Lung (tissue), 16 donors: Measurements from ENCODE around the gene BANK1. TPM values are rescaled to one million over a fixed set of nuclear protein-coding genes. Genes with fewer than 3 reads are reported as not detected.

Experiments
- ATAC-seq: fragments of 200-7000 bp; cut with Tn5 transposase; one replicate; pipeline ENCODE4 v1.9.1; 2020; ENCODE audit warnings: moderate number of reproducible peaks; ENCODE audit not compliant: insufficient read depth, low FRiP score
- DNase-seq, 3 donors: peaks; one replicate each; pipeline ENCODE4 v3.0.0-alpha.2; 2013 to 2017
- H3K27ac ChIP-seq, 2 donors: one replicate each; pipeline ENCODE4 v1.5.1; 2013; ENCODE audit warnings: mild to moderate bottlenecking in 2 of 2, moderate library complexity in 2 of 2, control low read depth in 1 of 2, inconsistent platforms in 1 of 2, low read depth in 1 of 2, low read length in 1 of 2
- H3K27me3 ChIP-seq, 3 donors: one replicate each; pipeline ENCODE4 v1.5.1; 2013; ENCODE audit warnings: low read length in 2 of 3; ENCODE audit not compliant: control insufficient read depth in 3 of 3, insufficient read depth in 3 of 3
- H3K36me3 ChIP-seq, 4 donors: one replicate each; pipeline ENCODE4 v1.5.1; 2013; ENCODE audit warnings: low read length in 4 of 4, mild to moderate bottlenecking in 1 of 4, moderate library complexity in 1 of 4; ENCODE audit not compliant: control insufficient read depth in 4 of 4, insufficient read depth in 4 of 4
- H3K4me1 ChIP-seq, 5 donors: one replicate each; pipeline ENCODE4 v1.5.1; 2013; ENCODE audit warnings: low read length in 5 of 5, mild to moderate bottlenecking in 2 of 5, moderate library complexity in 1 of 5; ENCODE audit not compliant: control insufficient read depth in 5 of 5, insufficient read depth in 5 of 5
- H3K4me3 ChIP-seq: one replicate; pipeline ENCODE4 v1.5.1; 2013; ENCODE audit warnings: mild to moderate bottlenecking, control low read depth, moderate library complexity
- H3K9ac ChIP-seq, 2 donors: one replicate each; pipeline ENCODE4 v1.5.1; 2013; ENCODE audit warnings: low read length in 2 of 2, control low read depth in 1 of 2; ENCODE audit not compliant: insufficient read depth in 1 of 2
- H3K9me3 ChIP-seq, 4 donors: one replicate each; pipeline ENCODE4 v1.5.1; 2013; ENCODE audit warnings: low read length in 3 of 4, mild to moderate bottlenecking in 1 of 4, moderate library complexity in 1 of 4; ENCODE audit not compliant: control insufficient read depth in 4 of 4, insufficient read depth in 3 of 4
- WGBS, 2 donors: extraction: QIAGEN DNeasy Blood & Tissue Kit; methylation state at CpG; one replicate each; pipeline ENCODE4 v1.1.7; 2013; 5-methylcytosine and 5-hydroxymethylcytosine counted together
- long read RNA-seq, 5 donors: transcript quantifications; one replicate each; lab custom pipeline, GENCODE V29; 2026
- polyA plus RNA-seq, 2 donors: library from polyadenylated mRNA; stranded (reverse); fragments of 200-250 nt; gene quantifications; one replicate each; pipeline ENCODE4 v1.2.1, GENCODE V29; 2013
- total RNA-seq, 2 donors: library from RNA; depleted of rRNA in 1 of 2; stranded (reverse); fragments of >200 nt in 1 of 2; gene quantifications; one replicate each; pipeline ENCODE4 v1.2.1, GENCODE V29; 2014 to 2021
- TF ChIP-seq, protein P1 (sequence below): IDR thresholded peaks from 2 replicates; pipeline ENCODE4 v1.5.1; 2012; ENCODE audit warnings: mild to moderate bottlenecking; ENCODE audit errors: control extremely low read depth, extremely low read depth
- donor health status: control.
- donor health status: control.
- donor health status: Bipolar disorder and iron deficiency.
- donor health status: healthy.
- donor health status: DM: yes; HTN: yes; CAD: no.

Gene BANK1, protein sequence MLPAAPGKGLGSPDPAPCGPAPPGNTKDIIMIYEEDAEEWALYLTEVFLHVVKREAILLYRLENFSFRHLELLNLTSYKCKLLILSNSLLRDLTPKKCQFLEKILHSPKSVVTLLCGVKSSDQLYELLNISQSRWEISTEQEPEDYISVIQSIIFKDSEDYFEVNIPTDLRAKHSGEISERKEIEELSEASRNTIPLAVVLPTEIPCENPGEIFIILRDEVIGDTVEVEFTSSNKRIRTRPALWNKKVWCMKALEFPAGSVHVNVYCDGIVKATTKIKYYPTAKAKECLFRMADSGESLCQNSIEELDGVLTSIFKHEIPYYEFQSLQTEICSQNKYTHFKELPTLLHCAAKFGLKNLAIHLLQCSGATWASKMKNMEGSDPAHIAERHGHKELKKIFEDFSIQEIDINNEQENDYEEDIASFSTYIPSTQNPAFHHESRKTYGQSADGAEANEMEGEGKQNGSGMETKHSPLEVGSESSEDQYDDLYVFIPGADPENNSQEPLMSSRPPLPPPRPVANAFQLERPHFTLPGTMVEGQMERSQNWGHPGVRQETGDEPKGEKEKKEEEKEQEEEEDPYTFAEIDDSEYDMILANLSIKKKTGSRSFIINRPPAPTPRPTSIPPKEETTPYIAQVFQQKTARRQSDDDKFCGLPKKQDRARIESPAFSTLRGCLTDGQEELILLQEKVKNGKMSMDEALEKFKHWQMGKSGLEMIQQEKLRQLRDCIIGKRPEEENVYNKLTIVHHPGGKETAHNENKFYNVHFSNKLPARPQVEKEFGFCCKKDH
- total RNA-seq = 10 to 100 TPM; 10.4 to 20.5 TPM
- polyA plus RNA-seq = 1 to 10 TPM; 7.0 to 7.5 TPM
- long read RNA-seq, donor 1 = 0 reads
- long read RNA-seq, donor 2 = 0 reads
- long read RNA-seq, donor 3, partial matches to known transcripts = 0 of 1 reads
- long read RNA-seq, donor 3, other reads (novel, unspliced or antisense) = 0 of 1 reads
- long read RNA-seq, donor 4 = 0 reads
- long read RNA-seq, donor 5 = 0 reads

DNA sequence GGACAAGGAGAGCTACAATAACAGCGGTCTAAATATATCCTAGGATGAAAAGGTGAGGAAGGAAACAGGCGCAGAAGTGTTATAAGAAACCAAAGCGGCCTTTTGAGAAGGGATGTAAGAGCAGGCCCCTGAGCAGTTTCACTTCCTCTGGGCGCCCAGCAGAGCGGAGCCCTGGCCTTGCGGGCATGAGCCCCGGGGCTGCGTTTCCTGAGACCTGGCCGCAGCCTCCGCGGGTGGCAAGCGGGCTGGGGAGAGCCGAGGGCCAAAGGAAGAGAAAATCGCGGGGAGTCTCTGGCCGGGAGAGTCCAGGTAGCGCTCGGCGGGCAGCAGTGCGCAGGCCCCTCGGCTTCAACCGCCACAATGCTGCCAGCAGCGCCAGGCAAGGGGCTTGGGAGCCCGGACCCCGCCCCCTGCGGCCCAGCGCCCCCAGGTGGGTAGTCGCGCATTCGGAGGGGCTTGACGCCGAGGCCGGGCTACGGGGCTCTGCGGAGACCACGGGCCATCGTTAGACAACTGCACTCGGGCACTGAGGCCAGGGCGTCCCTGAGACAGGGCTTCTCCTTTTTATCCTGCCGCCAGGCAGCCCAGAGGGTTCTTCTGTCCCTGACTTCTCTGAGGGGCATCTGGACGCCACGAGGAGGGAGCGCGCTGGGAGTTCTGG is at the start of gene BANK1:
BANK1 (plus strand) TSS at position 210 of the 661 bp plus-strand sequence; CDS start at position 361, 151 bp downstream.
- Histone ChIP-seq H3K4me3 (peak within 1 kb of the TSS; percentile 37), H3K27ac (peak within 1 kb of the TSS in 1 of 2 donors; percentile 92), H3K36me3 (no peaks in the 10 kb centered on the region), H3K4me1 (no peaks in the 10 kb centered on the region), H3K9ac (peak within 1 kb of the TSS in 1 of 2 donors; percentile 38), H3K27me3 (no peaks in the 10 kb centered on the region), H3K9me3 (no peaks in the 10 kb centered on the region)
- ATAC-seq = peak; percentile 80
- DNase-seq = peak; percentile 49 to 74 (median 50)
- 3 to 4% methylated on average over 44 of the region's 44 CpGs for WGBS, 2 donors
- TF ChIP-seq, protein P1, sequence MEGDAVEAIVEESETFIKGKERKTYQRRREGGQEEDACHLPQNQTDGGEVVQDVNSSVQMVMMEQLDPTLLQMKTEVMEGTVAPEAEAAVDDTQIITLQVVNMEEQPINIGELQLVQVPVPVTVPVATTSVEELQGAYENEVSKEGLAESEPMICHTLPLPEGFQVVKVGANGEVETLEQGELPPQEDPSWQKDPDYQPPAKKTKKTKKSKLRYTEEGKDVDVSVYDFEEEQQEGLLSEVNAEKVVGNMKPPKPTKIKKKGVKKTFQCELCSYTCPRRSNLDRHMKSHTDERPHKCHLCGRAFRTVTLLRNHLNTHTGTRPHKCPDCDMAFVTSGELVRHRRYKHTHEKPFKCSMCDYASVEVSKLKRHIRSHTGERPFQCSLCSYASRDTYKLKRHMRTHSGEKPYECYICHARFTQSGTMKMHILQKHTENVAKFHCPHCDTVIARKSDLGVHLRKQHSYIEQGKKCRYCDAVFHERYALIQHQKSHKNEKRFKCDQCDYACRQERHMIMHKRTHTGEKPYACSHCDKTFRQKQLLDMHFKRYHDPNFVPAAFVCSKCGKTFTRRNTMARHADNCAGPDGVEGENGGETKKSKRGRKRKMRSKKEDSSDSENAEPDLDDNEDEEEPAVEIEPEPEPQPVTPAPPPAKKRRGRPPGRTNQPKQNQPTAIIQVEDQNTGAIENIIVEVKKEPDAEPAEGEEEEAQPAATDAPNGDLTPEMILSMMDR = no peak

GRCh38 chr4:101753721-101754120 is 36.8 kb upstream of the BANK1 start:
- no peaks in the 10 kb centered on the region for H3K36me3 ChIP-seq
- TF ChIP-seq, protein P1 = no peak
- ATAC-seq = no peak
- H3K9ac ChIP-seq = no peak overlapping the region
- no peak overlapping the region for H3K4me3 ChIP-seq
- H3K27ac ChIP-seq = no peak overlapping the region
- no peak for DNase-seq
- H3K27me3 ChIP-seq = no peaks in the 10 kb centered on the region
- 56 to 71% methylated on average over 2 of the region's 2 CpGs for WGBS, 2 donors
- no peaks in the 10 kb centered on the region for H3K4me1 ChIP-seq
- peaks cover 0 to 1% (median 0%) of the 10 kb centered on the region in 4 donors for H3K9me3 ChIP-seq

- no peak overlapping the region for H3K27ac ChIP-seq
- H3K4me1 ChIP-seq = no peaks in the 10 kb centered on the region
- ATAC-seq (no peak), DNase-seq (no peak)
- WGBS, 2 donors = 39 to 54% methylated on average over 2 of the region's 2 CpGs
- H3K4me3 ChIP-seq = no peak overlapping the region
- H3K9me3 ChIP-seq = peaks cover 0 to 1% (median 0%) of the 10 kb centered on the region in 4 donors
- no peak overlapping the region for H3K9ac ChIP-seq
- no peaks in the 10 kb centered on the region for H3K36me3 ChIP-seq
- TF ChIP-seq, protein P1 = no peak
- no peaks in the 10 kb centered on the region for H3K27me3 ChIP-seq
Measured at GRCh38 chr4:101756181-101756580, 34.3 kb upstream of the BANK1 start.
